Calu3 (cell line): Measurements from ENCODE around the gene CTNNBIP1. TPM values are rescaled to one million over a fixed set of nuclear protein-coding genes. Genes with fewer than 3 reads are reported as not detected.

ENCODE experiments used
- BruUV-seq: library from RNA; stranded (reverse); fragments of 400-500 nt; replicated peaks from 2 replicates; lab custom pipeline; 2021; lab: Mats Ljungman, UMichigan
- CTCF ChIA-PET: fragments of 300-600 bp; sonication (Branson Sonifier 250); formaldehyde crosslinking; loops from one replicate; lab custom pipeline; 2022; ENCODE audit warnings: antibody characterized with exemption; lab: Charles Lee
- DNase-seq: peaks from one replicate; pipeline ENCODE4 v3.0.0; 2022
- H3K27ac Mint-ChIP-seq: one replicate; pipeline ENCODE4 v1.8.0; 2022; ENCODE audit warnings: mixed read lengths; ENCODE audit not compliant: unreplicated experiment
- H3K27me3 Mint-ChIP-seq: one replicate; pipeline ENCODE4 v1.8.0; 2022; ENCODE audit warnings: mixed read lengths; ENCODE audit not compliant: unreplicated experiment
- H3K36me3 Mint-ChIP-seq: one replicate; pipeline ENCODE4 v1.8.0; 2022; ENCODE audit warnings: mild to moderate bottlenecking, moderate library complexity, mixed read lengths; ENCODE audit not compliant: insufficient read depth, unreplicated experiment
- H3K4me1 Mint-ChIP-seq: one replicate; pipeline ENCODE4 v1.8.0; 2022; ENCODE audit warnings: mild to moderate bottlenecking, low read depth, mixed read lengths; ENCODE audit not compliant: unreplicated experiment
- H3K4me3 Mint-ChIP-seq: one replicate; pipeline ENCODE4 v1.8.0; 2022; ENCODE audit warnings: mild to moderate bottlenecking, low read depth, moderate library complexity, mixed read lengths; ENCODE audit not compliant: unreplicated experiment
- H3K9me3 Mint-ChIP-seq: one replicate; pipeline ENCODE4 v1.8.0; 2022; ENCODE audit warnings: low read depth, mixed read lengths; ENCODE audit not compliant: unreplicated experiment
- intact Hi-C: fragments of 100-400 bp; cut with micrococcal nuclease; formaldehyde crosslinking; loops from one replicate; pipeline ENCODE4 v1.10.0; 2022; ENCODE audit not compliant: unreplicated experiment
- total RNA-seq: library from RNA; stranded (reverse); gene quantifications from 2 replicates; pipeline ENCODE4 v1.2.3, GENCODE V29; 2022
- TF ChIP-seq, protein P1 (sequence below): fragments of 200-600 bp; IDR thresholded peaks from one replicate; pipeline ENCODE4 v1.8.0; 2022; ENCODE audit warnings: antibody characterized with exemption; ENCODE audit not compliant: unreplicated experiment

Gene CTNNBIP1
- total RNA-seq, 1 experiment from 2014 or later = 11.8 TPM

DNA sequence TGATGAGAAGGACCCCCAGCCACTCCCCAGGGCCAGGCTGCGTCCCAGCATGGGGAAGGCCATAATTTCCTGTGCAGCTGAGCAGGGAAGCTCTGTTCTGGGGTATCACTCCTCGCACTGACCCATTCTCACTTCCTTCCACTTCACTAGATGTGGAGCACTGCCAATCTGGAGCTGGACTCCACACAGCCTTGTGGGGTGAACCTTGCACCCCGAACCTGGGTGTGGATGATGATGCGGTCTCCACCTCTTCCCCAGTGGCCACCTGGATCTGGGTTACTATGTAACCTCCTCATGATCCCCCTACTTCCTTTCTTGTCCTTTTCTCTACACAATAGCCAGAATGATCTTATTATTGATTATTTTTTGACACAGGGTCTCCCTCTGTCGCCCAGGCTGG, 36.7 kb downstream of the CTNNBIP1 start:
- H3K27me3 Mint-ChIP-seq = no peaks in the 10 kb centered on the region
- no TSS peak for BruUV-seq
- H3K27ac Mint-ChIP-seq = no peak overlapping the region
- TF ChIP-seq, protein P1, sequence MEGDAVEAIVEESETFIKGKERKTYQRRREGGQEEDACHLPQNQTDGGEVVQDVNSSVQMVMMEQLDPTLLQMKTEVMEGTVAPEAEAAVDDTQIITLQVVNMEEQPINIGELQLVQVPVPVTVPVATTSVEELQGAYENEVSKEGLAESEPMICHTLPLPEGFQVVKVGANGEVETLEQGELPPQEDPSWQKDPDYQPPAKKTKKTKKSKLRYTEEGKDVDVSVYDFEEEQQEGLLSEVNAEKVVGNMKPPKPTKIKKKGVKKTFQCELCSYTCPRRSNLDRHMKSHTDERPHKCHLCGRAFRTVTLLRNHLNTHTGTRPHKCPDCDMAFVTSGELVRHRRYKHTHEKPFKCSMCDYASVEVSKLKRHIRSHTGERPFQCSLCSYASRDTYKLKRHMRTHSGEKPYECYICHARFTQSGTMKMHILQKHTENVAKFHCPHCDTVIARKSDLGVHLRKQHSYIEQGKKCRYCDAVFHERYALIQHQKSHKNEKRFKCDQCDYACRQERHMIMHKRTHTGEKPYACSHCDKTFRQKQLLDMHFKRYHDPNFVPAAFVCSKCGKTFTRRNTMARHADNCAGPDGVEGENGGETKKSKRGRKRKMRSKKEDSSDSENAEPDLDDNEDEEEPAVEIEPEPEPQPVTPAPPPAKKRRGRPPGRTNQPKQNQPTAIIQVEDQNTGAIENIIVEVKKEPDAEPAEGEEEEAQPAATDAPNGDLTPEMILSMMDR = no peak
- DNase-seq = no peak
- peaks cover 2% of the 10 kb centered on the region for H3K4me1 Mint-ChIP-seq
- CTCF ChIA-PET = no interaction called here
- no peak overlapping the region for H3K4me3 Mint-ChIP-seq
- intact Hi-C loops = no loop called here
- H3K9me3 Mint-ChIP-seq = no peaks in the 10 kb centered on the region
- H3K36me3 Mint-ChIP-seq = peaks cover 10% of the 10 kb centered on the region

DNA sequence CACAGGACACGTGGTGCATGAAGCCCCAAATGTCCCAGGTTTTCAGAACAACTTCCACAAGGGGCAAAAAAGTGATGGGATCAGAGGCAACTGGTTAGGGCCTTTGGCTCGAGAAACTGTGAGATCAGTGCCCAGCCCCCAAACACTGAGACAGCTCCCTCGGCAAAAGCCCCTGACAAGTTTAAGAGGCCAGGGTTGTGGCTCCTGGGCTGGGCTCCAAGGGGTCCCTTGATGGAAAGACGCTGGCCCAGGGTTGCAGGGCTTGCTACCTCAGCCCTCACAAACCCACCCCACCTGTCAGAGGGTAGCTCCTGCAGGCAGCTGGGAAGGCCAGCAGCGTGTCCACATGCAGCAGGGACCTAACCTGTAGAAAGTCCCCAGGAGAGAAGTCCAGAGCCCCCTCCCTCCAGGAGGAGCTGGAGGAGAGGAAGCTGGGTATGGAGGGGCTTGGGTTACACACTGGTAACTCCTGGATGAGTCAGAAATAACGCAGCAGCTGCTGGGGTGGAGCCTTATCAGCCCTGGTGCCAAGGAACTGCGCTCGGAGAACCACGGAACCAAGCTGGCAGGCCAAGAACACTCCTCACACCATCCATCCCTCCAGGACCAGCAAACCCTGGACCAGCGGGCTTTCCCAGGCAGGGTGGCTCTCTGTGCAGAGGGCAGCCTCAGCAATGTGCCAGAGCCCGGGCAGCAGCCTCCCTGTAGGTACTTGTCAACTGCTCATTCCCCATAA, 37.5 kb downstream of the CTNNBIP1 start:
- no peaks in the 10 kb centered on the region for H3K9me3 Mint-ChIP-seq
- no peak for DNase-seq
- no peak overlapping the region for H3K27ac Mint-ChIP-seq
- peaks cover 10% of the 10 kb centered on the region for H3K36me3 Mint-ChIP-seq
- intact Hi-C loops = no loop called here
- H3K4me1 Mint-ChIP-seq = no peaks in the 10 kb centered on the region
- CTCF ChIA-PET = no interaction called here
- H3K4me3 Mint-ChIP-seq = no peak overlapping the region
- TF ChIP-seq, protein P1 = no peak
- no TSS peak for BruUV-seq
- H3K27me3 Mint-ChIP-seq = no peaks in the 10 kb centered on the region

DNA sequence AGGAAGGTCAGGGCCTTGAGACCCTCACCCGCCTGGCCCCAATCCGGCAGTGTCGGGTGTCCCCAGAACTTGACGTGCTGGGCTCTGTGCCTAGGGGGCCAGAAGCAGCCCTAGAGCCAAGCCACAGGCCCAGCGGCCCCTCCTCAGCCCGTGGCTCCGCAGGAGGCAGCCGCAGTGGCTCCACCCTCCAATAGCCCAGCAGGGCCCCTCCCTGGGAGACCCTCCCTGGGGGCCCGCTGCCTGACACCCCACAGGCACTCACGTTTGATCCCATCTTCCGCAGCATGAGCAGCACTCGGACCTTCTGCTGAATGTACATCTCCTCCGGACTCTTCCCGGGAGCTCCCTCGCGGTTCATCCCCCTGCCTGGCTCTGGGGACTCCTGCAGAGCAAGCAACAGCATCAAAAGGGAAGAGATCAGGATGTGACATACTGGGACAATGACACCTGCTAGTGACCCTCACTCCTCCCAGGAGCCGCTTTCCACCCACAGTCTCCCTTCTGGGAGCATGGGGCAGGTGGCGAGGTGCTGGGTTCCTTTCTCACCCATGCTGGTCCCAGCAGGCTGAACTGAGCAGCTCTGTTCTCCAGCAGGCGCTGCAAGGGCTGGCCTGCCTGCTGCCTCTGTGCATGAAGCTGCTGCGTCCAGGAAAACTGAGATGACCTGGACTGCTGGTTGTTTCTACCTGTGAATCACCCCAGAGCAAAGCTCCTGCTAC, 38.2 kb downstream of the CTNNBIP1 start:
- intact Hi-C loops = no loop called here
- peaks cover 10% of the 10 kb centered on the region for H3K36me3 Mint-ChIP-seq
- no peak overlapping the region for H3K27ac Mint-ChIP-seq
- CTCF ChIA-PET = no interaction called here
- TF ChIP-seq, protein P1 = no peak
- H3K9me3 Mint-ChIP-seq = no peaks in the 10 kb centered on the region
- H3K4me3 Mint-ChIP-seq = no peak overlapping the region
- DNase-seq = no peak
- no peaks in the 10 kb centered on the region for H3K4me1 Mint-ChIP-seq
- no TSS peak for BruUV-seq
- no peaks in the 10 kb centered on the region for H3K27me3 Mint-ChIP-seq

DNA sequence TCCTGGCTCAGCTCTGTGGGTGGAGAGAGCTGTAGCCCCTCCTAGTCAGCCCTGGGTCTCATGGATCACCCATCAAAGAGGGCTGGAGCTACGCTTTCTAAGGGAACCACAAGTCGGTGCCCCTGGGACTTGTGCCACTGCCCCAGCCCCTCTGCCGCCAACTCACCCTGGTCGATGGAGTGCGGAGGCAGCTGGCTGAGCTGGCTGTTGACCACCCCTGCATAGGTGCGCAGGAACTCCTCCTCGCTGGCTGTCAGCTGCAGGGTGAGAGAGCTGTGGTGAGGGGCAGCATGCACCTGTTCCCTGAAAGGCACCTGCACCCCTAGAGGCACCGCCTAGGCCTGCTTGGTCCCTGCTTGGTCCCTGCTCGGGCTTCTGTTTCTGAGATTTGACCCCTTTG, 39.0 kb downstream of the CTNNBIP1 start:
- no TSS peak for BruUV-seq
- Mint-ChIP-seq H3K27ac (no peak overlapping the region), H3K4me1 (no peaks in the 10 kb centered on the region), H3K4me3 (no peak overlapping the region), H3K9me3 (no peaks in the 10 kb centered on the region), H3K36me3 (peaks cover 10% of the 10 kb centered on the region), H3K27me3 (no peaks in the 10 kb centered on the region)
- CTCF ChIA-PET = no interaction called here
- DNase-seq = no peak
- TF ChIP-seq, protein P1 = no peak
- intact Hi-C loops = no loop called here
